ENCODE data around the gene NRXN3.

NRXN3 gene

GRCh38 chr14:78848234-78848820 is 678.2 kb downstream of the NRXN3 start:
- DNase-seq, result no peak

GRCh38 chr14:78849952-78850351 is 679.8 kb downstream of the NRXN3 start:
- DNase-seq, result no peak

- DNase-seq, result no peak
These were observed 681.0 kb downstream of the NRXN3 start for GRCh38 chr14:78851189-78851588.

- no peak for DNase-seq
These were observed 681.9 kb downstream of the NRXN3 start for GRCh38 chr14:78852040-78852439.

- no peak for DNase-seq
These were observed 687.8 kb downstream of the NRXN3 start for GRCh38 chr14:78857974-78858373.

- DNase-seq, result no peak
These were observed 693.0 kb downstream of the NRXN3 start for GRCh38 chr14:78863143-78863542.

GRCh38 chr14:78872837-78873236 is 702.7 kb downstream of the NRXN3 start:
- no peak for DNase-seq

GRCh38 chr14:78873581-78873980 is 703.4 kb downstream of the NRXN3 start:
- no peak for DNase-seq

- DNase-seq, result no peak
These were observed 704.9 kb downstream of the NRXN3 start for GRCh38 chr14:78875049-78875448.

GRCh38 chr14:78885884-78886283 is 715.7 kb downstream of the NRXN3 start:
- DNase-seq, result no peak

GRCh38 chr14:78897443-78897842 is 727.3 kb downstream of the NRXN3 start:
- DNase-seq, result no peak

GRCh38 chr14:78902010-78902623 is 731.9 kb downstream of the NRXN3 start:
- DNase-seq, result no peak

GRCh38 chr14:78904094-78904493 is 733.9 kb downstream of the NRXN3 start:
- DNase-seq, result no peak

GRCh38 chr14:78917462-78917861 is 747.3 kb downstream of the NRXN3 start:
- DNase-seq, result no peak

- DNase-seq, result no peak
These were observed 751.7 kb downstream of the NRXN3 start for GRCh38 chr14:78921856-78922255.

- DNase-seq, result no peak
These were observed 757.1 kb downstream of the NRXN3 start for GRCh38 chr14:78927261-78927660.

GRCh38 chr14:78933166-78933565 is 763.0 kb downstream of the NRXN3 start:
- DNase-seq, result no peak

- no peak for DNase-seq
These were observed 763.9 kb downstream of the NRXN3 start for GRCh38 chr14:78933948-78934524.

GRCh38 chr14:78946949-78947348 is 776.8 kb downstream of the NRXN3 start:
- peak; percentile 64 for DNase-seq

- no peak for DNase-seq
These were observed 777.5 kb downstream of the NRXN3 start for GRCh38 chr14:78947681-78948080.

- DNase-seq, result no peak
These were observed 780.5 kb downstream of the NRXN3 start for GRCh38 chr14:78950649-78951048.

GRCh38 chr14:78951602-78952001 is 781.4 kb downstream of the NRXN3 start:
- DNase-seq, result no peak

GRCh38 chr14:78959674-78960264 is 789.6 kb downstream of the NRXN3 start:
- DNase-seq, result peak; percentile 78

- DNase-seq, result no peak
These were observed 797.1 kb downstream of the NRXN3 start for GRCh38 chr14:78967111-78967809.
